RWPE1 (cell line): ENCODE data around the gene KHDRBS1.

ENCODE experiments used
- CTCF ChIA-PET: fragments of 350-600 bp; sonication (Branson Sonifier 250); formaldehyde crosslinking; extraction: SDS; loops from one replicate; lab custom pipeline; 2021; lab: Yijun Ruan, JAX
- POLR2A ChIA-PET: fragments of 400-600 bp; formaldehyde crosslinking; extraction: SDS; loops from one replicate; lab custom pipeline; 2020; ENCODE audit warnings: antibody characterized with exemption; ENCODE audit not compliant: low non-redundant PET; lab: Yijun Ruan, JAX
- DNase-seq: peaks from one replicate; pipeline ENCODE4 v3.0.0; 2012; ENCODE audit warnings: low spot score
- H3K27ac ChIP-seq: fragments of 450-650 bp; 2 replicates; pipeline ENCODE4 v1.5.1; 2017
- CTCF ChIP-seq: fragments of 450-650 bp; conservative IDR thresholded peaks from 2 replicates; pipeline ENCODE4 v1.5.1; 2017; ENCODE audit warnings: low read depth, mild to moderate bottlenecking

The KHDRBS1 gene

GRCh38 chr1:32040711-32041110 is 27.0 kb downstream of the KHDRBS1 start:
- H3K27ac ChIP-seq: no peak overlapping the region
- ChIA-PET POLR2A (interaction anchor here (0.6 kb wide), 1 partner anchor 25 kb away, joined by 3 read pairs; no protein-coding TSS in a partner anchor), CTCF (interaction anchor here (0.6 to 1.4 kb wide), 2 partner anchors 8 to 22 kb away, joined by 3 to 4 read pairs; no protein-coding TSS in a partner anchor)
- TF ChIP-seq CTCF: no peak
- DNase-seq: no peak

GRCh38 chr1:32042330-32042729 is 28.7 kb downstream of the KHDRBS1 start:
- no peak for DNase-seq
- ChIA-PET CTCF (no interaction called here), POLR2A (no interaction called here)
- TF ChIP-seq CTCF: no peak
- no peak overlapping the region for H3K27ac ChIP-seq

- no peak for TF ChIP-seq CTCF
These were observed 30.6 kb downstream of the KHDRBS1 start for GRCh38 chr1:32044234-32044633.

GRCh38 chr1:32045772-32046171 is 32.1 kb downstream of the KHDRBS1 start:
- no peak for TF ChIP-seq CTCF
- CTCF ChIA-PET: no interaction called here
- H3K27ac ChIP-seq: no peak overlapping the region
- POLR2A ChIA-PET: no interaction called here
- DNase-seq: no peak

More at GRCh38 chr1:32044234-32044633, 30.6 kb downstream of the KHDRBS1 start:
- no peak overlapping the region for H3K27ac ChIP-seq
- POLR2A ChIA-PET: no interaction called here
- no peak for DNase-seq
- CTCF ChIA-PET: interaction anchor here (0.6 to 0.9 kb wide), 2 partner anchors 11 to 24 kb away, joined by 3 read pairs; no protein-coding TSS in a partner anchor

- ChIA-PET CTCF (no interaction called here), POLR2A (no interaction called here)
- no peak overlapping the region for H3K27ac ChIP-seq
- no peak for TF ChIP-seq CTCF
- no peak for DNase-seq
These were observed 34.0 kb downstream of the KHDRBS1 start for GRCh38 chr1:32047701-32048100.

- no peak for TF ChIP-seq CTCF
- no peak overlapping the region for H3K27ac ChIP-seq
- ChIA-PET POLR2A (no interaction called here), CTCF (interaction anchor here (0.6 to 0.7 kb wide), 3 partner anchors 8 to 56 kb away, joined by 3 to 4 read pairs (median 3); no protein-coding TSS in a partner anchor)
- DNase-seq: no peak
These were observed 34.8 kb downstream of the KHDRBS1 start for GRCh38 chr1:32048440-32048839.
